Activated B cell treated with CpG ODN at 0.5 μM for 24 hours (primary cell): Measurements from ENCODE around the gene GPR162. TPM values are rescaled to one million over a fixed set of nuclear protein-coding genes. Genes with fewer than 3 reads are reported as not detected.

Experiments used
- ATAC-seq: fragments of 200-7000 bp; cut with Tn5 transposase; one replicate; pipeline ENCODE4 v1.10.0; 2021; ENCODE audit warnings: low read depth, mild to moderate bottlenecking, moderate library complexity
- CTCF ChIA-PET: fragments of 350-600 bp; sonication (Branson Sonifier 250); formaldehyde crosslinking; loops from one replicate; lab custom pipeline; 2021; ENCODE audit warnings: antibody characterized with exemption; lab: Charles Lee
- POLR2A ChIA-PET: fragments of 350-600 bp; sonication (Branson Sonifier 250); formaldehyde crosslinking; loops from one replicate; lab custom pipeline; 2021; ENCODE audit warnings: antibody characterized with exemption; lab: Charles Lee
- DNase-seq: peaks from one replicate; pipeline ENCODE4 v3.0.0; 2022
- H3K27ac Mint-ChIP-seq: one replicate; pipeline ENCODE4 v1.8.0; 2020; ENCODE audit warnings: mixed read lengths
- H3K27me3 Mint-ChIP-seq: one replicate; pipeline ENCODE4 v1.8.0; 2021; ENCODE audit warnings: mixed read lengths
- H3K36me3 Mint-ChIP-seq: one replicate; pipeline ENCODE4 v1.8.0; 2021; ENCODE audit warnings: low read depth, mixed read lengths
- H3K4me1 Mint-ChIP-seq: one replicate; pipeline ENCODE4 v1.8.0; 2021; ENCODE audit warnings: mixed read lengths
- H3K4me3 Mint-ChIP-seq: one replicate; pipeline ENCODE4 v1.8.0; 2020; ENCODE audit warnings: mild to moderate bottlenecking, mixed read lengths
- H3K9me3 Mint-ChIP-seq: one replicate; pipeline ENCODE4 v1.8.0; 2020; ENCODE audit warnings: mixed read lengths
- CTCF ChIP-seq: fragments of 200-600 bp; IDR thresholded peaks from one replicate; pipeline ENCODE4 v1.8.0; 2022; ENCODE audit warnings: antibody characterized with exemption, mild to moderate bottlenecking
- intact Hi-C: fragments of 100-400 bp; cut with micrococcal nuclease; formaldehyde crosslinking; loops from one replicate; pipeline ENCODE4 v1.15.1; 2024
- total RNA-seq: library from RNA; stranded (reverse); gene quantifications from 2 replicates; pipeline ENCODE4 v1.2.3, GENCODE V29; 2022

The GPR162 gene
- total RNA-seq, 1 donor from 2014 or later: not detected

- DNase-seq (no peak), ATAC-seq (no peak)
- Mint-ChIP-seq H3K36me3 (no peaks in the 10 kb centered on the region), H3K27me3 (peaks cover 21% of the 10 kb centered on the region), H3K4me3 (no peak overlapping the region), H3K27ac (no peak overlapping the region), H3K9me3 (no peaks in the 10 kb centered on the region), H3K4me1 (peaks cover 9% of the 10 kb centered on the region)
- CTCF ChIA-PET: interaction anchor here (0.7 to 3.8 kb wide), 9 partner anchors 10 to 81 kb away, joined by 3 to 23 read pairs (median 5); partner anchors contain the start of genes CD4, CDCA3, MLF2 and PTMS
- POLR2A ChIA-PET: interaction anchor here (1.2 to 3.3 kb wide), 2 partner anchors 18 to 81 kb away, joined by 7 to 11 read pairs; partner anchors contain the start of genes CDCA3, MLF2 and USP5
- intact Hi-C loops: no loop called here
- TF ChIP-seq CTCF: no peak
These were observed 12.6 kb downstream of the GPR162 start for GRCh38 chr12:6834254-6834653.

GRCh38 chr12:6834873-6835272, 13.3 kb downstream of the GPR162 start:
- H3K36me3 Mint-ChIP-seq: no peaks in the 10 kb centered on the region
- intact Hi-C loops: no loop called here
- ATAC-seq: no peak
- no peak for TF ChIP-seq CTCF
- POLR2A ChIA-PET: interaction anchor here (1.2 to 3.3 kb wide), 2 partner anchors 17 to 82 kb away, joined by 7 to 11 read pairs; partner anchors contain the start of genes CDCA3, MLF2 and USP5
- H3K9me3 Mint-ChIP-seq: no peaks in the 10 kb centered on the region
- CTCF ChIA-PET: interaction anchor here (1.2 to 3.8 kb wide), 5 partner anchors 11 to 81 kb away, joined by 4 to 23 read pairs (median 5); partner anchors contain the start of genes CDCA3, MLF2 and USP5
- peaks cover 9% of the 10 kb centered on the region for H3K4me1 Mint-ChIP-seq
- peaks cover 16% of the 10 kb centered on the region for H3K27me3 Mint-ChIP-seq
- H3K4me3 Mint-ChIP-seq: no peak overlapping the region
- no peak overlapping the region for H3K27ac Mint-ChIP-seq
- no peak for DNase-seq

- intact Hi-C loops: no loop called here
- H3K9me3 Mint-ChIP-seq: no peaks in the 10 kb centered on the region
- no peak for TF ChIP-seq CTCF
- peaks cover 14% of the 10 kb centered on the region for H3K4me1 Mint-ChIP-seq
- no peaks in the 10 kb centered on the region for H3K36me3 Mint-ChIP-seq
- no peak overlapping the region for H3K4me3 Mint-ChIP-seq
- POLR2A ChIA-PET: no interaction called here
- DNase-seq (no peak), ATAC-seq (no peak)
- H3K27ac Mint-ChIP-seq: no peak overlapping the region
- H3K27me3 Mint-ChIP-seq: peaks cover 2% of the 10 kb centered on the region
- CTCF ChIA-PET: interaction anchor here (0.8 to 3.6 kb wide), 4 partner anchors 10 to 70 kb away, joined by 3 to 12 read pairs (median 3); partner anchors contain the start of genes CDCA3 and USP5
These were observed 15.2 kb downstream of the GPR162 start for GRCh38 chr12:6836851-6837250.

- TF ChIP-seq CTCF: no peak
- Mint-ChIP-seq H3K27ac (no peak overlapping the region), H3K27me3 (peaks cover 2% of the 10 kb centered on the region), H3K4me3 (no peak overlapping the region), H3K4me1 (peaks cover 14% of the 10 kb centered on the region), H3K36me3 (no peaks in the 10 kb centered on the region), H3K9me3 (no peaks in the 10 kb centered on the region)
- DNase-seq (no peak), ATAC-seq (no peak)
- intact Hi-C loops: no loop called here
- CTCF ChIA-PET: interaction anchor here (0.9 to 3.6 kb wide), 2 partner anchors 11 to 14 kb away, joined by 3 to 12 read pairs; partner anchors contain the start of genes CDCA3 and USP5
- POLR2A ChIA-PET: interaction anchor here (3.5 kb wide), 1 partner anchor 14 kb away, joined by 15 read pairs; the partner anchor contains the start of genes CDCA3 and USP5
These were observed 15.9 kb downstream of the GPR162 start for GRCh38 chr12:6837370-6838060.

- Mint-ChIP-seq H3K27ac (no peak overlapping the region), H3K36me3 (no peaks in the 10 kb centered on the region), H3K4me3 (no peak overlapping the region), H3K27me3 (peaks cover 2% of the 10 kb centered on the region), H3K9me3 (no peaks in the 10 kb centered on the region), H3K4me1 (peaks cover 14% of the 10 kb centered on the region)
- ChIA-PET POLR2A (interaction anchor here (0.5 to 3.5 kb wide), 4 partner anchors 10 to 86 kb away, joined by 3 to 15 read pairs (median 5); partner anchors contain the start of genes CDCA3, MLF2 and USP5), CTCF (interaction anchor here (0.6 to 1.6 kb wide), 2 partner anchors 34 to 108 kb away, joined by 3 to 5 read pairs; partner anchors contain the start of gene SPSB2)
- ATAC-seq: no peak
- DNase-seq: no peak
- intact Hi-C loops: no loop called here
- no peak for TF ChIP-seq CTCF
These were observed 17.2 kb downstream of the GPR162 start for GRCh38 chr12:6838854-6839253.
